GM21447 (cell line): ENCODE data around the gene IFRD2.
A peak's percentile ranks its signal among the peaks of the same experiment; 100 is the strongest.
"Not testable (repeated sequence)": the region's sequence is repeated elsewhere in the genome, so short reads cannot be mapped to it uniquely, and the experiment has no call there.

Source experiments
- ATAC-seq: cut with Tn5 transposase; IDR thresholded peaks from one replicate; pipeline ENCODE4 v1.9.1; 2021; ENCODE audit not compliant: unreplicated experiment

IFRD2 gene

DNA sequence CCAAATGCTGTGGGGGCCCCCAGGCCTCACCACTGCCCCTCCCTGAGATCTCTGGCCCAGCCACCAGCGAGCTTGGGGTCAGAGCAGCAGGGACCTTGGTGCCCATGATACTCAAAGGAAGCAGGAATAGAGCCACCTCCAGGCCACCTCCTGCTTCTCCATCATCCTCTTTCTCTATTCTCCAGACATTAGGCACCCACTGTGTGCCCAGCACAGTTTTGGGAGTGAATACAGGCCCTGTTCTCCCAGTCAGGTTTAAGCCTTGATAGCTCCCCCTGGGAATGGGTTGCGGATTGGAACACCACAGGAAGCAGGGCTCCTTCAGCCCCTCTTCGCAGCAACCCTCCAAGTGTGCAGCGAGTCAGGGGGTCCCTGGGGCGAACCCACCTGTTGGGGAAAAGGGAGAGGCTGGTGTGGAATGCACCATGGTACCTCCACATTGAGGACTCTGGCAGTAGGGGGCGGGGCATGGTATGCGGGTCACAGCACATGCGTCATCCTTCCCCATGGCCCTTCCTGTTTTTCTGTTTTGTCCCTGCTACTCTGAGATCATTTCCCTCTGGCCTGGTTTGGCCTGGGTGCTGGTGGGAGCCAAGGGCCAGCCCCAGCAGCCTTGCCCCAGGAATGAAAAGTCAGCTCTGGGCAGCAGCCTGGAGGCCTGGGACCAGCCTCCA, 37.5 kb downstream of the IFRD2 start:
- no peak for ATAC-seq

DNA sequence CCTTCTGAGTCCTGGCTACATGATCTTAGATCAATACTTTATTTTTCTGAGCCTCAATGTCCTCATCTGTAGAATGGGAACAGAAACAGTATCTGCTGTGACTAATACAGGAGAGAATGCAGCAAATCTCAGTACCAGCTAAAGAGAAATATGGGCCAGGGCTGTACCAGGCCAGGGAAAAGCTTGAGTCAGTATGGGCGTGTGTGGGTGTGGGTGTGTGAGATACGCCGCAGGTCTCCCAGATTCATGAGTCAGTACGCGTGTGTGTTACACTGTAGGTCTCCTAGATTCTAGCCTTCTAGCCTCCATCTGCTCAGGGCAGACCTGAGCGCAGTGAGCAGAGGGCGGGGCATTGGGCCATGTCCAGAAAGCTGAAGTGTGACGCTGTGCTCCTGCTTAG, 41.0 kb downstream of the IFRD2 start:
- ATAC-seq, result no peak

DNA sequence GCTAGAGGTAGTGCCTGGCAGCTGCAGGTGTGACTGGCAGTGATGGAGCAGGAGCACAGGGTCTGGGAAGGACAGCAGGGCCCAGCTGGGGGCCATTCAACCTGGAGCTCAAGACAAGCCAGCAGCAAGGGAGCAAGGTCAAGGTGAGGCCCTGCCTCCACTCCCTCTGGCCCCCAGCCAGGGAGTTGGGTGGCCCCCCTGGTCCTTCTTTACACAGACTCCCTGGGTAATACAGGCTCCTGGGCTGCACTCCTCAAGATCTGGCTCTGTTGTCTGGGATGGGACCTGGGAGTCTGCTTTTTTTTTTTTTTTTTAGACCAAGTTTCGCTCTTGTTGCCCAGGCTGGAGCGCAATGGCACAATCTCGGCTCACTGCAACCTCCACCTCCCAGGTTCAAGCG, 41.7 kb downstream of the IFRD2 start:
- no peak for ATAC-seq

DNA sequence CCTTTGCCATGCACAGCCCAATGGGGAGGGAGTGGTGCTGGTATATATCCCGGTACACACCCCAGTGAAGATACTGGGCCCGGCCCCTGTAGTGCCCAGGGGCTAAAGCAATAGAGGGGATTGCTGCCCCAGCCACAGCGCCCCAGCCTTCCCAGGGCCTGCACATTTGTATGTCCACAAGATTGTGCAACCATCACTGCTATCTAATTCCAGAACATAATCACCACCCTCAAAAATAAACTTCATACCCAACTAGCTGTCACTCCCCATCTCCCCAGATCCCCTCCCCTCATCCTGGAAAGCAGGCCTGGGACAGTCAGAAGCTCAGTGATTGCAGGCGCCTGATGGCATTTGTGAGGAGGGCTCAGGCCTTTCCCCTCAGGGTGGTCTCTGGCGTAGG, 42.8 kb downstream of the IFRD2 start:
- no peak for ATAC-seq

DNA sequence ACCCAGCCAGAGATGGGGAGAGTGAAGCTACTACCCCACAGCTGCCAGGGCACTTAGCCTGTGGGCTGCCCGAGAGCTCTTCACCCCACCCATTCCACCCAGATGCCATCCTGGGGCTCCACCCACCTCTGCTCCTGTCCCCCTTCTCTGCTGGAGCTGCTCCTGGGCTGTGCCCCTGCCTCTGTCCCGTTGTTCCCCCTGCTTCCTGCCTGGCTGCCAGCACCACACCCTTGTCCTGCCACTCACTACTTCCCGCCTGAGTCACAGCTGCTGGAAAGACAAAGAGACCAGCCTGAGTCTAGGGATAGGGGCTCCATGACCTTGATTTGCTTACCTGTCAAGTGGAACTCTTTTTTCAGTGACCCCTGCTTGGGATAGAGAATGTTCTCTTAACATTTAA, 43.8 kb downstream of the IFRD2 start:
- no peak for ATAC-seq

DNA sequence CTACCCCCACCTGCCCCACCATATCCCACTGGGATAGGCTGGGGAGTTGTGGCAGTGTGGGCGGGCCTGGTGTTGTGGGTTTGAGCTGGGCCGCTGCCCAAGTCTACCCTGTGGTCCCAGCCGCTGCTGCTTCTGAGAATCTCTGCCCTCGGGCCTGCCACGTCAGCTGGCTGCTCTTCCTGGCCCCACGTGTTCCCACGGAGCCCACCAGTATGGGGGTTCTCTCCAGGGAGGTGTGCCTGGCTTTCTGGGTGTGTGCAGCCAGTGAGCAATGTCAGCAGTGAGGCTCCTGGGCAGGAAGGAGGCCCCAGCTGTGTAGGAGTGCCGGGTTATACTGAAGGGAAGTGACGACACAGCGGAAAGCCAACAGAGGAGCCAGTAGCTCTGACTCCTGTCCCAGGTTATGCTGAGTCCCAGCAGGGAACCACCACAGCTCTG, 45.7 kb downstream of the IFRD2 start:
- peak; percentile 37 for ATAC-seq

DNA sequence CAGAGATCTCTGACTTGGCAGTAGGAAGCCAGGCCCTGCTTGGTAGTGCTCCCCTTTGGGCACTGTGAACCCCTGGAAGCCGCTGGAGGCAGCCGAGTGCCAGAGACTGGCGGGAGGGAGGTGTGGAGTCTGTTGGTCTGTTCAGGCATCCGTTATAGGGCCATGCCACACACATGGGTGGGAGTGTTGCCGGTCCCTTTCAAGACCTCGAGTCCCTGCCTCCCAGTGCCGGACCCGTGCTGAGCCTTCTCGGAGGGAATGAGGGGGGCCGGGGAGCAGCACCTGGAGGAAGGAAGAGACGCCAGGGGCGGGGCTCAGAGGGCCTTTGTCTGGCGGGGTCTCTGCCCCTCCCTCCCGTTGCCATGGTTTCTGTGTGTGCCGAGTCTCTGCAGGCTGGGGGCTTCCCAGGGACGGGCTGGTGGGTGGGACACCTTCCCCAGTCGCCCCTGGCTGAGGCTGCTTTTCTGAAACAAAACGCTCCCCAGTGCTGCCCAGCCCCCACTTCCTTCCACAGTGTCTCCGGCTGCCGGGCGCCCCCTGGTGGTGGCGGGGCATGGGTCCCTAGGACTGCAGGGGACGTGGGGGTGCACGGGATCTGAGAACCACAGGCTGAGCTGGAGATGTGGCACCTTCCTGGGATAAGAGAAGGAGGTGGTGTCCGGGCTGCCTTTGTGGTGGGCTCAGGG, 46.3 kb downstream of the IFRD2 start:
- ATAC-seq, result peak; percentile 67

DNA sequence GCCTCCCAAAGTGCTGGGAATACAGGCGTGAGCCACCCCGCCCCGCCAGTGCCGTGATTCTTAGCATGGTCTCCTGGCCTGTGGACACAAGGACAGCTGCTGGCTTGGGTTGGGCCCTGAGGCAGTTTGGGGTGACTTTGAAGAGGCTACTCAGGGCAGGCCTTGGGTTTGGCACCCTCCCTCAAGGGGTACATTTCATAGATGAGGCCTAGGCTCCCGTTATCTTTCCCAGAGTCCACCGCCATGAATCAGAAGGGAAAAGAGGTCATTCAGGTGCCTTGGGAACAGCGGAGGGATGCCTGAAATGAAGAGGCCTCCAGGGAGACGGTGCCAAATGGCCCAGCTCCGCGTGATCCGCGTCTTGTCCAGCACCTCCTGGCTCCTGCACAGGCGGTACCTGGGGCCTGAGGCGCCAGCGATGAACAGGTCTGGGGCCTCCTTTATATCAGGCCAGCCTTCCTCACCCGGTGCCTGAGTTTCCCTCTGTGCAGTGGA, 46.9 kb downstream of the IFRD2 start:
- no peak for ATAC-seq

DNA sequence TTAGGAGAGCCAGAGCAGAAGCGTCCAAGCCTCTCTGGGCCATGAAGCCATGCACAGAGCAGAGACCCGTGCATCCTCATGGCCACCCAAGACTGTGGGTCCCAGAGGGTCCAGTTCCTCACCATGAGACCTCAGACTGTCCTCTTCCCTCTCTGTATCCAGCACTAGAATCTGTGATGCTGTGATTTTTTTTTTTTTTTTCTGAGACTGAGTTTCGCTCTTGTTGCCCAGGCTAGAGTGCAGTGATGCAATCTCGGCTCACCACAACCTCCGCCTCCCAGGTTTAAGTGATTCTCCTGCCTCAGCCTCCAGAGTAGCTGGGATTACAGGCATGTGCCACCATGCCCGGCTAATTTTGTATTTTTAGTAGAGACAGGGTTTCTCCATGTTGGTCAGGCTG, 47.4 kb downstream of the IFRD2 start:
- ATAC-seq, result not testable (repeated sequence)

DNA sequence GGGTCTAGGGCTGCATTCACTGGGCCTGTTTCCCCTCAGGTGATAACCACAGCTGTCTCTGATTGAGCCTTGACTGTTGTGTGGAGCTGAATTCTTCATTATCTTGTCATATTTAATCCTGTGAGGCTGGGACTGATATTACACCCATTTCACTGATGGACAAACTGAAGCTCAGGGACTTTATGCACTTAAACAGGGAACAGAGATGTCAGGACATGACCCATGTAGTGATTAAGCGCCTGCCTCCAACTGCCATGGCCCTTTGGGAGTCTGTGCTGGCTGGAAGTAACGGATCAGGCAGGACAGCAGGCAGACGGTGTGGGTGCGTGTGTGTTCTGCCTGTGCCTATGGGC, 48.7 kb downstream of the IFRD2 start:
- no peak for ATAC-seq

DNA sequence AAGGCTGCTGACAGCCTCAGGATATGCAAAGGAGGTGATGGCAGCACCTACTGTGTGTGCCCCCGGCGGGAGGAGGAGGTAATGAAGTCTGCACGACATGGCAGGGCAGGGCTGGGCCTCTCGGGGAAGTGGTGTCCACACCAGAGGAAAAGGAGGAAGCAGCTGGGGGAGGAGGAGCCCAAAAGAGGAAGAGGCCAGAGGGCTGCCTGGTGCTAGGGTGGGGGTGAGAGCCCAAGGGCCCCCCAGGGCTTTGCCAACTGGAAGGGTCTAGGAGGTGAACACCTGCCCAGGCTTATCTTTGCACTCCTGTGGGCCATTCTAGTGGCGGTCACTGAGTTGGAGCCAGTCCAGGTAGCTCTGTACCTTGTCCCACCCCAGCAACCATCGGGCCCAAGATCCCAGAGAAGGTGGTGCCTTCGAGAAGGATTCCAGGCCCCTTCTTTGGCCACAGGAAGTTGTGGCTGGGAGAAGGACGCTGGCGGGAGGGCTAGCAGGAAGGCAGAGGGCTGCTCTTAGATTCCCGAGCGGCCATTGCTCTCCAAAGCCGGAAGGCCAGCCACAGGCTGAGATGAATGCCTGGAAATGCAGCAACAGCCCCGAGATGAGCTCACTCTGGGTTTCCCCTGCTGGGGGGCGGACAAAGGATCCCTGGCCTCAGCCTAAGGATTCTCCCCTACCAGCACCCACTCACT, 49.2 kb downstream of the IFRD2 start:
- ATAC-seq, result no peak

DNA sequence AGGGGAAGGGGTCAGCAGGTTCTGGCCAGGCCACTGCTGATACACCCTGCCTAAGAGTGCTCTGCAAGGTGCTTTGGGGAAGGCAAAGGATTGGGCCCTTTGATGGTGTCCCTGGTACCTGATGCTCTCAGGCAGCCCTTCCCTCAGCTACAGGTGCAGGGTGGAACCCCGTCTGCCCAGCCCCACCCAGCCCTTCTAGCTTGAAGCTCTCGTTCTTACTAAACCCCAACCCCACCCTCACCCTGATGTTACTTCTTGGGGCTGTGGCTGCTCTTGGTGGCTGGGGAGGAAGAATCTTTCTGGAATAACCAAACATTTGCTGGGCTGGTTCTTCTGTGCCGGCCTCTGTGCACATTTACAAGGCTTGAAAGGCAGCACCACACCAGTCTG, 49.9 kb downstream of the IFRD2 start:
- ATAC-seq, result no peak

DNA sequence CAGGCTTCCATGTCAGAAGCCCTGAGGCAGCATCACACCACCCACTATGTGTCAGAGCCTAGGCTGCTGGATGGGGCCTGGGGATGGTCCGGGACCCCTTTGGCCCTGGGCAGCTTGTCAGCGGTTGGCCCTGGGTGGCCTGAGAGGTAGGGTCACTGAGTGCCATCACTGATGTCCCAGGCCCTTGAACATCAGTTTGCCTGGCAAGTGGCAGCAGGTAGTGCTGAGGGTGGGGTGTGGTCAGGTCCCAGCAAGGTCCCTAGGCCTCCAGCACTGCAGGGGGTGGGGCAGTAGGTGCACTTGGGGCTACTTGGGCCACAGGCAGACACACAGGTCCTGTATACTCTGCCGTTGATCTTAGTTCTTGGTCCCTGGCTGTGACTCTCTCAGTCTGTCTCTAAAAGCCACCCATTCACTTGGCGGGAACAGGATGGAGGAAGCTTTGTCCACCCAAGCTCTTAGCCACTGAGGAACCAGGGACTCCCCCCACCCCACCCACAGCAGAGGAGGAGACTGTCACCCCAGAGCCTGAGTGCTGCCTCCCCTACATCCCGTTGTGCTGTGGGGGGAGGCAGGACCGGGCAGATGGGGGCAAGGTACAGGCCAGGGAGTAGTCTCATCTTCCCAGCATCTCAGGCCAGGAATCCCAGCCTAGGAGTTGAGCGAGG, 50.4 kb downstream of the IFRD2 start:
- ATAC-seq, result no peak

DNA sequence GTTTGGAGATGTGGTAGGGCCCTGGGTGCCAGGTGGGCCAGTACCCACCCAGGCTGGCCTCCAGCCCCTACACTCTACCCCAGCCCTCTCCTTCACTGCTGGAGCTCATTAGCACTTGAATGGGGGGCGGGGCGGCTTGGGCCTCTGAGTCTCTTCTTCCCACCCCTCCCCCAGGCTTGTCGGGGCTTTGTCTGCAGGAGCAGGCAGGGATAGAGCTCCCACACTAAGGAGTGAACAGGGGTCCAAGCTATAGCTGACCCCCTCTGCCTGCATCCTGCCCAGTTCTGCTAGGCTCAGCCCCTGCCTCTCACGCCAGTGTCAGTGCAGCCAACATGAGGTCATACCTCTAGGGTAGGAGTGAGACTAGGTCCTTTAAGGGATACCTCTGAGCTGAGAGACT, 51.1 kb downstream of the IFRD2 start:
- no peak for ATAC-seq

DNA sequence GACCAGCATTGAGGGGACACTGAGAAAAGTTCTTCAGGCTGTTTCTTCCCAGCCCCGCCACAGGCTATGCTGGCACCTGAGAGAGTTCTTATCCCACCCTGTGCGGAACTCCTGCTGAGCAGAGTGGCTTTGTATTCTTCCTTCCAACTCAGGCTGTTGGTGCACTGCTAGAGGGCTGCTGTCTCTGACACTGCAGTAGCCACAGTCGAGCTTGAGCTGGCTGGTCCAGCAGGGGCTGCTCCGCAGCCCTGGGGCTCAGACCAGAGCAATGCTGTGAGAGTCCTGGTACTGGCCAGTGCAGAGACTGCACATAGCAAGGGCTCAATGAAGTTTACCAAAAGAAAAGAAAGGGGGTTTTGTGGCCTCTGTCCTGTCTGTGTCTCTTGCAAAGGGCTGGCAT, 52.6 kb downstream of the IFRD2 start:
- ATAC-seq, result no peak

DNA sequence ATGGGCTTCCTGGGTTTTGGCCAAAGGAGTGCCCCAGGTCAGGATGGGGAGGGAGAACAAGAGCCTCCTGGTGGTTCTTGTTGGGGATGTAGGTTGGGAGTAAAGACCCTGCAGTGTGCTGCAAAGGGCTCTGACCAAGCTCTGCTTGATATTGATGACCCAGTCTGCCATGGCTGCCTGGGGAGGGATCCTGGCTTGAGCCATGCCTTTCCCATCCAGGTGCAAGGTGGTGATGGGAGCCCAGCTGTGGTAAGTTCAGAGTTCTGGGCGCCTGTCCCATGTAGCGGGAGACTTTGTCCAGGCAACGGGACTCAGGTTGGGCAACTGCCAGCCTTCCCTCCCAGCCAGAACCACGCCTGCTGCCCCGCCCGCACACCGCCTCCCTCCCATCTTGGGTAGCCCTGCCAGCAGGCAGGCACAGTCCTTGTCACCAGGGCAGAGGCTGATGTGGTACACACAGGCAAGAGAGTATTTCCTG, 53.6 kb downstream of the IFRD2 start:
- no peak for ATAC-seq

DNA sequence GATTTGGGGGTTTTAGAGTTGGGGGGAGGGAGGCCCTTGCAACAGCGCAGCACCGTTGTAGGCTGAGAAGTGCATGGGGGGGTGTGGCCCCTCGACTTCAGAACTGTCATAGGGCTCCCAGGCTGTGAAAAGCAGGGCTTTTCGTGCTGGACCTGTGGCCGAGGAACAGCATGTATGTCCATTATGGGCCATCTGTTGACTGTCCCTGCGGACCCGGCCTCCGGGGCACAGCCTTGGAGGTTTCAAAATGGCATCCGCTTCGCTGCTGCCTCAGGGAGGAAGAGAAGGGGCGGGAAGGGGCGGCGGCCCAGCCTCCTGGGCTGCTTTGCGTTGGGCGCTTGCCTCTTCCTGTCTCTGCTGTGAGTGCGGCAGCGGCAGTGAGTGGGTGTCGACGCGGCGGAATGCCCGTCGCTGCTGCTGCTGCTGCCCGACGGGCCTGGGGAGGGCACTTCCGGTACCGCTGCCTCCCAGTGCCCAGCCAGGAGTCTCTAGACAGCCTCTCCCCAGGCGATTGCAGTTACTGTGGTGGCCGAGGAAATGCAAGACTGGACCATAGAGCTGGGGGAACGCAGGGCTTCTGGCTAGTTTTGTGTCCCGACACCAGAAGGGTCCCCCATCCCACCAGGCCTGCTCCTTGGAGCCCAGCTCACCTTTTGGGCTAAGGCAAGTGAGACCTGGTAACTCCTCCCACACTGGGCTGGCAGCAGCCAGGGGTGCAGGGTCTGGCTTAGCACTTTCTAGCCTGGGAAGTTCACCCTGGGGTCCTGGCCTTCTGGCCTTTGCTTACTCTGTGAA, 54.3 kb downstream of the IFRD2 start:
- ATAC-seq, result peak; percentile 37
